GM19463 (cell line): ENCODE results near the gene PHF3.

Source experiments
- ATAC-seq: cut with Tn5 transposase; IDR thresholded peaks from one replicate; pipeline ENCODE4 v1.9.1; 2021; ENCODE audit warnings: mild to moderate bottlenecking, moderate library complexity; ENCODE audit not compliant: unreplicated experiment

PHF3 gene

GRCh38 chr6:63760199-63760598 lies 124.6 kb downstream of the PHF3 start:
- ATAC-seq: no peak

GRCh38 chr6:63764318-63764916 lies 128.8 kb downstream of the PHF3 start:
- ATAC-seq: no peak
